HG03565 (cell line): ENCODE results near the gene VSX2.
"Not testable (repeated sequence)": the region's sequence is repeated elsewhere in the genome, so short reads cannot be mapped to it uniquely, and the experiment has no call there.

Experiments used
- ATAC-seq: cut with Tn5 transposase; IDR thresholded peaks from one replicate; pipeline ENCODE4 v1.9.1; 2021; ENCODE audit warnings: mild to moderate bottlenecking, moderate library complexity; ENCODE audit not compliant: unreplicated experiment

Gene VSX2

GRCh38 chr14:74257941-74258763 lies 18.9 kb downstream of the VSX2 start:
- ATAC-seq = no peak

- no peak for ATAC-seq
Observed at GRCh38 chr14:74258764-74259035, 19.5 kb downstream of the VSX2 start.

GRCh38 chr14:74259513-74259912 lies 20.3 kb downstream of the VSX2 start:
- ATAC-seq = no peak

GRCh38 chr14:74260525-74261233 lies 21.4 kb downstream of the VSX2 start:
- ATAC-seq = no peak

- no peak for ATAC-seq
Observed at GRCh38 chr14:74261288-74261687, 22.0 kb downstream of the VSX2 start.

- ATAC-seq = no peak
Observed at GRCh38 chr14:74262076-74262475, 22.8 kb downstream of the VSX2 start.

- ATAC-seq = no peak
Observed at GRCh38 chr14:74263181-74263580, 23.9 kb downstream of the VSX2 start.

- no peak for ATAC-seq
Observed at GRCh38 chr14:74263921-74264320, 24.7 kb downstream of the VSX2 start.

- no peak for ATAC-seq
Observed at GRCh38 chr14:74265301-74265965, 26.2 kb downstream of the VSX2 start.

GRCh38 chr14:74267588-74267987 lies 28.3 kb downstream of the VSX2 start:
- no peak for ATAC-seq

GRCh38 chr14:74270382-74271177 lies 31.3 kb downstream of the VSX2 start:
- not testable (repeated sequence) for ATAC-seq

GRCh38 chr14:74271365-74271764 lies 32.1 kb downstream of the VSX2 start:
- no peak for ATAC-seq

GRCh38 chr14:74275241-74275841 lies 36.1 kb downstream of the VSX2 start:
- ATAC-seq = no peak

- no peak for ATAC-seq
Observed at GRCh38 chr14:74278080-74278479, 38.8 kb downstream of the VSX2 start.

- no peak for ATAC-seq
Observed at GRCh38 chr14:74281069-74281468, 41.8 kb downstream of the VSX2 start.

- ATAC-seq = no peak
Observed at GRCh38 chr14:74286736-74287135, 47.5 kb downstream of the VSX2 start.

- ATAC-seq = no peak
Observed at GRCh38 chr14:74289801-74290200, 50.6 kb downstream of the VSX2 start.

- ATAC-seq = no peak
Observed at GRCh38 chr14:74290415-74290814, 51.2 kb downstream of the VSX2 start.

- no peak for ATAC-seq
Observed at GRCh38 chr14:74292061-74292460, 52.8 kb downstream of the VSX2 start.

GRCh38 chr14:74293606-74294005 lies 54.4 kb downstream of the VSX2 start:
- no peak for ATAC-seq

- no peak for ATAC-seq
Observed at GRCh38 chr14:74296037-74296467, 56.8 kb downstream of the VSX2 start.
